HG03378 (cell line): ENCODE data around the gene CHST3.
"Not testable (repeated sequence)": the region's sequence is repeated elsewhere in the genome, so short reads cannot be mapped to it uniquely, and the experiment has no call there.

Experiments
- ATAC-seq: cut with Tn5 transposase; IDR thresholded peaks from one replicate; pipeline ENCODE4 v1.9.1; 2021; ENCODE audit warnings: mild to moderate bottlenecking, moderate library complexity; ENCODE audit not compliant: unreplicated experiment

CHST3 gene

DNA sequence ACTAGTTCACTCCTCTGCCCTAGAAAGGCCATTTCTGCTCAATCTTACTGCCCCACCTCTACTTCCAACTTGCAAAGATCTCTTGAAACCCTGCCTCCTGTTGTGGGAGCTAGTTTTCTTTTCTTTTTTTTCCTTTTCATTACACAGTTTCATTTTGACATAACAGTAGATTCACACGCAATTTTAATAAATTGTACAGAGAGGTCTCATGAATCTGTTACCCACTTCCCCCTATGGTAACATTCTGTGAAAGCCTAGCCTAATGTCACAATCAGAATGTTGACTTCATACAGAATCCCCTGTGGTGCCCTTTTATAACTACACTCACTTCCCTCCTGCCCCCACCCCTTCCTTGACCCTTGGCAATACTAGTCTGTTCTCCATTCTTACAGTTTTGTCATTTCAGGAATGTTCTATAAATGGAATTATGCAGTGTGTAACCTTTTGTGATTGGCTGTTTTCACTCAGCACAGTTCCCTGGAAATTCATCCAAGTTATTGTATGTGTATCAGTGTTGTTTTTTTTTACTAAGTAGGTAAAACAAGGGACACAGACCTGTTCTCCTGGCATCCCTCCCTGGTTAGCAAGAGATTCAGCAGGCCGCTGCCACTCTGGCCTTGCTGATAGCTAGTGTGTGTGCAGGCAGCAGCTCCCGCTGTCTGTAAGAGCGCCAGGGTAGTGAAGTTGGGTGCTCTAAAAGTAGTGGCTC is 21.5 kb downstream of the CHST3 start:
- ATAC-seq: no peak

GRCh38 chr10:71988895-71989294 is 24.7 kb downstream of the CHST3 start:
- not testable (repeated sequence) for ATAC-seq

GRCh38 chr10:71989661-71990454 is 25.7 kb downstream of the CHST3 start:
- no peak for ATAC-seq

- ATAC-seq: no peak
Observed at GRCh38 chr10:71990706-71991269, 26.6 kb downstream of the CHST3 start.

DNA sequence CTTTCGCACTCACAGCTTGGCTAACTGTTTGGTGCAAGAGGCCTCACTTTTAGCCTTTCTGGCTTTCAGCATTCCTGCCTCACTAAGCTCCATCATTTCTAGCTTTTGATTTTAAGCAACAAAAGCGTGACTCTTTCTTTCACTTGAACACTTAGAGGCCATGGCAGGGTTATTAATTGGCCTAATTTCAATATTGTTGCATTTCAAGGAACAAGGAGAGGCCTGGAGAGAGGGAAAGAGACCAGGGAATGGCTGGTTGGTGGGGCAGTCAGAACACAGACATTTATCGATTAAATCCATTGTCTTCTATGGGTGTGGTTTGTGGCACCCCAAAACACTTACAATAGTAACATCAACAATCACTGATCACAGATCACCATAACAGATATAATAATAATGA is 31.3 kb downstream of the CHST3 start:
- ATAC-seq: no peak

- ATAC-seq: no peak
Observed at GRCh38 chr10:71995887-71996575, 31.8 kb downstream of the CHST3 start.

GRCh38 chr10:71996592-71997371 is 32.6 kb downstream of the CHST3 start:
- no peak for ATAC-seq

- no peak for ATAC-seq
Observed at GRCh38 chr10:71998119-71998839, 34.1 kb downstream of the CHST3 start.

- ATAC-seq: no peak
Observed at GRCh38 chr10:71998840-71999194, 34.6 kb downstream of the CHST3 start.

GRCh38 chr10:71999360-72000072 is 35.3 kb downstream of the CHST3 start:
- ATAC-seq: no peak

DNA sequence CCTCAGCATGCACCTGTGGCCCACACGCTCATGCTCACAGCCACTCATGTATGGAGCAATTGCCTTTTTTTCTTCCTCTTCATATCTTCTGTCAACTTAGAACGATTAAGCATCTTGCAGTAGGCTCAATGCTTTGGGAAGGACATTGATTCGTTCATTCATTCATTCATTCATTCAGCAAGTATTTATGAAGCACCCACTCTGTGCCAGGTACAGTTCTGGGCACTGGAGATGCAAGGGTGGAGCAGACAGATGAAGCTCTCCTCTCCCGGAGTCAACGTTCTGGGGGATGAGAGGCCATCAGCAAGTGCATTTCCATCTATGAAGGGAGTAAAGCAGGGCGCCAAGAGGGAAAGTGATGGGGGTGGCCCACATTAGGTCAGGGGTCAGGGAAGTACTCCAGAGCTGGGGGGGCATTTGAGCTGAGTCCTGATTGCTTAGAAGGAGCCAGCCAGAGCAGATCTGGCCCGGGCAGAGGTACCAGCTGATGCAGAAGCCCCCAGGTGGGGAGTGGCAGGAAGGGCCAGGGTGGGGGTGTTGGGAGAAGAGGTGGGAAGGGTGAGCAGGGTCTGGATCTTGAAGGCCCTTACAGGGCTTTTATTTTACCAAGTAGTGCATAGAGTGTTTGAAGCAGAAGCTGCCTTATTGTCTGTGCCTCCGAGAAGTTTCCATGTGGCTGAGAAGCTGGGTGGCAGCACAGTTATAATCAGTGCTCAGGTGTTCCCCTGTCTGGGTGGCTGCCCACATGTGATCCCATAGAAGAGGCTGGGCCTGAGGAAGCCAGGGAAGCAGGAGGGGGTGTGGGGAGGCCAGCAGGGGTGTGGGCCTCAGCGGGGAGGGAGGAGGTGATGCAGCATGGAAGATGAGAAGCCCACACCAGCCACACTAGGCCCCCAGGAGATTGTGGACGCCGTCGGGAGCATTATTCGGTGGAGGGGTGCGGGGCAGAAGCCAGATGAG is 36.2 kb downstream of the CHST3 start:
- no peak for ATAC-seq

- no peak for ATAC-seq
Observed at GRCh38 chr10:72001033-72001395, 36.8 kb downstream of the CHST3 start.

GRCh38 chr10:72002354-72003295 is 38.4 kb downstream of the CHST3 start:
- no peak for ATAC-seq

DNA sequence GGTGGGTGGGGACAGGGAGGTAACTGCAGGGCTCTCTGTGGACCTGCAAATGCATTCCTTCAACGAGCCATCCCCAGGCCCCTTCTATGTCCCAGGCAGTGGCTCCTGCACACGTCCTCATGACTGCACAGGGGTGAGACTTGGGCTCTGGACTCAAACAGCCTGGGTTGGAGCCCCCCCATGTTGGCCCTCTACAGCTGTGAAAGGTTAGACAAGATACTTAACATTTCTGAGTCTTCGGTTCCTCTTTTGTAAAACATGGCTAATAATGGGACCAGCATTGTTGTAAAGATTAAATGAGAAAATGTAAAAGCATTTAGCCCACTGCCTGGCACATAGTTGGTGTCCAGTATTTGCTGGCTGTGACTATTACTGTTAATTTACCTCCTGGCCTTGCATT is 41.8 kb downstream of the CHST3 start:
- no peak for ATAC-seq

DNA sequence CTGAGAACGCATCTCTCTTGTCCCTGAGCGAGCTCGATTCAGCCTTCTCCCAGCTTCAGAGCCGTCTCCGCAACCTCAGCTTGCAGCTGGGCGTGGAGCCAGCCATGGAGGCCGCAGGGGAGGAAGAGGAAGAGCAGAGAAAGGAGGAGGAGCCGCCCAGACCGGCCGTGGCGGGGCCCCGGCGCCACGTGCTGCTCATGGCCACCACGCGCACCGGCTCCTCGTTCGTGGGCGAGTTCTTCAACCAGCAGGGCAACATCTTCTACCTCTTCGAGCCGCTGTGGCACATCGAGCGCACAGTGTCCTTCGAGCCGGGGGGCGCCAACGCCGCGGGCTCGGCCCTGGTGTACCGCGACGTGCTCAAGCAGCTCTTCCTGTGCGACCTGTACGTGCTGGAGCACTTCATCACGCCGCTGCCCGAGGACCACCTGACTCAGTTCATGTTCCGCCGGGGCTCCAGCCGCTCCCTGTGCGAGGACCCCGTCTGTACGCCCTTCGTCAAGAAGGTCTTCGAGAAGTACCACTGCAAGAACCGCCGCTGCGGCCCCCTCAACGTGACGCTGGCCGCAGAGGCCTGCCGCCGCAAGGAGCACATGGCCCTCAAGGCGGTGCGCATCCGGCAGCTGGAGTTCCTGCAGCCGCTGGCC is 43.2 kb downstream of the CHST3 start:
- no peak for ATAC-seq

GRCh38 chr10:72008096-72008981 is 44.1 kb downstream of the CHST3 start:
- ATAC-seq: no peak
